ENCODE measurements around the gene FRZB.

DNA sequence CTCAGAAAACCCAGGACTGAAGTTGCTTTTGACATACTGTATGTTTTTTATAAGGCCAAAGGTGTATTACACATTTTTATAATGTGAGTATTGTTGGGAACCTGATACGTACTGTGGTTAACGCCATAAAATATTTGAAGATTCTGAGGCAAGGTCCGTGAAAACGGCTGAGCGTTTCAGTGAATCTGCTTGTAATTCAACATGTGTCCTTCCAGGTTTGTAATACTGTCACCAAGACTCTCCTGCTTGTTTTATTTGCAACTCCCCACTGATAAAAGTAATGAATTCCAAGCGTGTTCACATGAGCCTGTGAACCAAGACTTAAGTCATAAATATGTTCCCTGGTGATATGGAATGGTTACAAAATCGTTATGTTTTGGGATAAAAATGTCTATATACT lies 23.9 kb upstream of the FRZB start:
- TF ChIP-seq, protein P1, sequence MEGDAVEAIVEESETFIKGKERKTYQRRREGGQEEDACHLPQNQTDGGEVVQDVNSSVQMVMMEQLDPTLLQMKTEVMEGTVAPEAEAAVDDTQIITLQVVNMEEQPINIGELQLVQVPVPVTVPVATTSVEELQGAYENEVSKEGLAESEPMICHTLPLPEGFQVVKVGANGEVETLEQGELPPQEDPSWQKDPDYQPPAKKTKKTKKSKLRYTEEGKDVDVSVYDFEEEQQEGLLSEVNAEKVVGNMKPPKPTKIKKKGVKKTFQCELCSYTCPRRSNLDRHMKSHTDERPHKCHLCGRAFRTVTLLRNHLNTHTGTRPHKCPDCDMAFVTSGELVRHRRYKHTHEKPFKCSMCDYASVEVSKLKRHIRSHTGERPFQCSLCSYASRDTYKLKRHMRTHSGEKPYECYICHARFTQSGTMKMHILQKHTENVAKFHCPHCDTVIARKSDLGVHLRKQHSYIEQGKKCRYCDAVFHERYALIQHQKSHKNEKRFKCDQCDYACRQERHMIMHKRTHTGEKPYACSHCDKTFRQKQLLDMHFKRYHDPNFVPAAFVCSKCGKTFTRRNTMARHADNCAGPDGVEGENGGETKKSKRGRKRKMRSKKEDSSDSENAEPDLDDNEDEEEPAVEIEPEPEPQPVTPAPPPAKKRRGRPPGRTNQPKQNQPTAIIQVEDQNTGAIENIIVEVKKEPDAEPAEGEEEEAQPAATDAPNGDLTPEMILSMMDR (conservative IDR thresholded peaks at IDR 0.05 in 1 of 2, IDR thresholded peaks at IDR 0.05 in 1 of 2; ENCODE audit: low read depth in 1 of 2, low read length in 2 of 2): no peak
- TF ChIP-seq EZH2 (IDR thresholded peaks at IDR 0.05; ENCODE audit: low read length, missing control alignments): no peak
